ENCODE data around the gene PET100.

PET100 gene

GRCh38 chr19:7631577-7631976 lies 2.0 kb downstream of the PET100 start:
- no peak for TF ChIP-seq CTCF (conservative IDR thresholded peaks at IDR 0.05)
- H3K27ac ChIP-seq: no peak overlapping the region

GRCh38 chr19:7632340-7633203 lies 3.0 kb downstream of the PET100 start:
- no peak overlapping the region for H3K27ac ChIP-seq
- no peak for TF ChIP-seq CTCF (conservative IDR thresholded peaks at IDR 0.05)

GRCh38 chr19:7633698-7634097 lies 4.1 kb downstream of the PET100 start, which contains the start of gene PCP2:
PCP2 (minus strand) TSS chr19:7633719; CDS start chr19:7633457, 262 bp downstream.
- TF ChIP-seq CTCF (conservative IDR thresholded peaks at IDR 0.05): no peak
- no peak within 1 kb of the TSS for H3K27ac ChIP-seq

- H3K27ac ChIP-seq: no peak overlapping the region
- TF ChIP-seq CTCF (conservative IDR thresholded peaks at IDR 0.05): no peak
These were observed 6.1 kb downstream of the PET100 start for GRCh38 chr19:7635670-7636069.

- TF ChIP-seq CTCF (conservative IDR thresholded peaks at IDR 0.05): no peak
- H3K27ac ChIP-seq: no peak overlapping the region
These were observed 6.7 kb downstream of the PET100 start for GRCh38 chr19:7636317-7636690.

GRCh38 chr19:7636691-7637373 lies 7.2 kb downstream of the PET100 start, which contains the start of gene STXBP2:
STXBP2 (plus strand) TSS chr19:7637110; CDS start chr19:7637150, 40 bp downstream.
- no peak within 1 kb of the TSS for H3K27ac ChIP-seq
- TF ChIP-seq CTCF (conservative IDR thresholded peaks at IDR 0.05): no peak
